ENCODE data around the gene EDN1. TPM values are rescaled to one million over a fixed set of nuclear protein-coding genes. Genes with fewer than 3 reads are reported as not detected.
A peak's percentile ranks its signal among the peaks of the same experiment; 100 is the strongest.

The EDN1 gene
- total and polyA plus RNA-seq, 2 donors (not counting 1 experiment from before 2014, with no cell fraction given): 0.17 to 10.1 TPM

GRCh38 chr6:12288914-12289313 is 1.2 kb upstream of the EDN1 start:
- Histone ChIP-seq H3K4me1 (ENCODE audit: control insufficient read depth, extremely low read depth, insufficient read depth, low read length) (peaks cover 3% of the 10 kb centered on the region), H3K4me2 (ENCODE audit: extremely low read depth, insufficient read depth, low read length) (no peak overlapping the region), H2AFZ (ENCODE audit: low read length) (no peak overlapping the region), H3K36me3 (ENCODE audit: control insufficient read depth, insufficient read depth, low read length) (no peaks in the 10 kb centered on the region), H3K27me3 (ENCODE audit: control insufficient read depth, insufficient read depth, low read length) (no peaks in the 10 kb centered on the region), H3K9me3 (ENCODE audit: control insufficient read depth, insufficient read depth, low read depth, low read length) (no peaks in the 10 kb centered on the region), H3K79me2 (ENCODE audit: control insufficient read depth, insufficient read depth, low read length) (no peaks in the 10 kb centered on the region), H3K4me3 (replicated peaks in 1 of 4; ENCODE audit: control extremely low read depth in 1 of 4, insufficient read depth in 1 of 4, low read depth in 3 of 4, low read length in 4 of 4) (no peak overlapping the region), H4K20me1 (ENCODE audit: control insufficient read depth, extremely low read depth, insufficient read depth, low read length) (no peaks in the 10 kb centered on the region), H3K27ac (ENCODE audit: insufficient read depth, low read length) (no peak overlapping the region), H3K9ac (ENCODE audit: insufficient read depth, low read length) (no peak overlapping the region)
- no peak for DNase-seq (ENCODE audit: low read depth in 2 of 2)
- TF ChIP-seq CTCF (conservative IDR thresholded peaks at IDR 0.05 in 1 of 2, IDR thresholded peaks at IDR 0.05 in 1 of 2; ENCODE audit: low read depth in 1 of 2, low read length in 2 of 2) (no peak), EZH2 (IDR thresholded peaks at IDR 0.05; ENCODE audit: low read length, missing control alignments) (no peak)

DNA sequence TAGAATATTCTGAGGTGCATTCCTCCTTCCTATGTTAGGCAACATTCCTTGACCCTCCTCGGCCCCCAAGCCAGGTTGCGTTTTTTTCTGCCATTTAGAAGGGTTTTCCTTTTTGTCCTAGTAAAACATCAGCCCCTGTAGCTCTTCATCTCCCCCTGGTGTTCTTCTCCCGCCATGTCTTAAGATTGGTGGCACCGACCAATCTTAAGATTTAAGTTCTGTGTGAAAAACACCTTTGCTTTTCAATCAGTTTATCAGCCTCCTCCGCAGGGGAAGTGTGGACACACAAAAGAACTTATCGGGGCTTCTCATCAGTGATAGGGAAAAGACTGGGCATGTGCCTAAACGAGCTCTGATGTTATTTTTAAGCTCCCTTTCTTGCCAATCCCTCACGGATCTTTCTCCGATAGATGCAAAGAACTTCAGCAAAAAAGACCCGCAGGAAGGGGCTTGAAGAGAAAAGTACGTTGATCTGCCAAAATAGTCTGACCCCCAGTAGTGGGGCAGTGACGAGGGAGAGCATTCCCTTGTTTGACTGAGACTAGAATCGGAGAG is 719 bp upstream of the EDN1 start:
- H2AFZ ChIP-seq (ENCODE audit: low read length): peak overlapping the region; percentile 57
- H3K4me2 ChIP-seq (ENCODE audit: extremely low read depth, insufficient read depth, low read length): peak overlapping the region; percentile 86
- no peaks in the 10 kb centered on the region for H3K9me3 ChIP-seq (ENCODE audit: control insufficient read depth, insufficient read depth, low read depth, low read length)
- peak overlapping the region; percentile 35 for H3K9ac ChIP-seq (ENCODE audit: insufficient read depth, low read length)
- H3K27me3 ChIP-seq (ENCODE audit: control insufficient read depth, insufficient read depth, low read length): no peaks in the 10 kb centered on the region
- peak; percentile 48 to 61 for DNase-seq (ENCODE audit: low read depth in 2 of 2)
- H3K27ac ChIP-seq (ENCODE audit: insufficient read depth, low read length): peak overlapping the region; percentile 52
- no peaks in the 10 kb centered on the region for H3K36me3 ChIP-seq (ENCODE audit: control insufficient read depth, insufficient read depth, low read length)
- H4K20me1 ChIP-seq (ENCODE audit: control insufficient read depth, extremely low read depth, insufficient read depth, low read length): no peaks in the 10 kb centered on the region
- TF ChIP-seq EZH2 (IDR thresholded peaks at IDR 0.05; ENCODE audit: low read length, missing control alignments) (no peak), CTCF (conservative IDR thresholded peaks at IDR 0.05 in 1 of 2, IDR thresholded peaks at IDR 0.05 in 1 of 2; ENCODE audit: low read depth in 1 of 2, low read length in 2 of 2) (peak; percentile 92 to 96)
- peaks cover 3% of the 10 kb centered on the region for H3K4me1 ChIP-seq (ENCODE audit: control insufficient read depth, extremely low read depth, insufficient read depth, low read length)
- H3K79me2 ChIP-seq (ENCODE audit: control insufficient read depth, insufficient read depth, low read length): no peaks in the 10 kb centered on the region
- peak overlapping the region; percentile 59 to 90 (median 68) for H3K4me3 ChIP-seq (replicated peaks in 1 of 4; ENCODE audit: control extremely low read depth in 1 of 4, insufficient read depth in 1 of 4, low read depth in 3 of 4, low read length in 4 of 4)

DNA sequence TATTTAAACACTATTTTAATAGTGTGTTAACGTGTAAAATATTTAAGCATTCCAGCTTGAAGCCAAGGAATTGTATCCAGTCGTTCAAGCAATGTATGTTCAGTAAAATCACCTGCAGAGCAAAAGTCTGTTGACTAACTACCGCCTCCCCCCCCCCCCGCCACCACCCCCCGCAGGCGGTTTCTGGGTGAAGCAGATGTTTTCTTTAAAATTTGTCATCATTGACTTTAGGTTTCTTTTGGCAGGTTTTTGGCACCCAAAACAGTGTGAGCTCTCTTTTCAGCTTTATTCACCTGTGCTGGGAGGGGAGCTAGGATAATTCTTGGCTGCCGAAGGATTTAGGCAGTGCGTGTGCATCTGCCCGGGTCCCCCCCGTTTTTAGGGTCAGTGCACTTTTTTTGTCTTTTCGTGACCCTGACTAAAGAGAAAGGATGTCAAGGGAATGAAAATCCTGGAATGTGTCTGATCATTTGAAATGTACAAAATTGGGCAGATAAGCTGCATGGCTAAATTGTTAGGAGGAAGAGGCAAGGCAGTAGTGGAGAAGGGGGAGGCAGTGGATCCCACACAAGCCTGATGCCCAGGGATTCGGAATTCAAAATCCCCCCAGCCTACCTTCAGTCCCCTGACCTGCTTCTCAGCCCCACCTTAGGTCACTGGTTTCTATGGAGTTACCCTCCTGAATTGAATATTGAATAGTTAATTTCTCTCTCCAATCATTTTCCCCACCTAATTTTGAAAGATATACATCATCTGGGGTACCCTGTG is 1.1 kb downstream of the EDN1 start:
- no peaks in the 10 kb centered on the region for H3K27me3 ChIP-seq (ENCODE audit: control insufficient read depth, insufficient read depth, low read length)
- H3K36me3 ChIP-seq (ENCODE audit: control insufficient read depth, insufficient read depth, low read length): no peaks in the 10 kb centered on the region
- H3K9ac ChIP-seq (ENCODE audit: insufficient read depth, low read length): no peak overlapping the region
- DNase-seq (ENCODE audit: low read depth in 2 of 2): no peak
- no peak overlapping the region for H2AFZ ChIP-seq (ENCODE audit: low read length)
- no peaks in the 10 kb centered on the region for H4K20me1 ChIP-seq (ENCODE audit: control insufficient read depth, extremely low read depth, insufficient read depth, low read length)
- H3K4me1 ChIP-seq (ENCODE audit: control insufficient read depth, extremely low read depth, insufficient read depth, low read length): peaks cover 5% of the 10 kb centered on the region
- no peak for TF ChIP-seq EZH2 (IDR thresholded peaks at IDR 0.05; ENCODE audit: low read length, missing control alignments)
- no peak for TF ChIP-seq CTCF (conservative IDR thresholded peaks at IDR 0.05 in 1 of 2, IDR thresholded peaks at IDR 0.05 in 1 of 2; ENCODE audit: low read depth in 1 of 2, low read length in 2 of 2)
- no peaks in the 10 kb centered on the region for H3K79me2 ChIP-seq (ENCODE audit: control insufficient read depth, insufficient read depth, low read length)
- H3K9me3 ChIP-seq (ENCODE audit: control insufficient read depth, insufficient read depth, low read depth, low read length): no peaks in the 10 kb centered on the region
- peak overlapping the region in 3 of 4 experiments; percentile 59 to 71 (median 64) for H3K4me3 ChIP-seq (replicated peaks in 1 of 4; ENCODE audit: control extremely low read depth in 1 of 4, insufficient read depth in 1 of 4, low read depth in 3 of 4, low read length in 4 of 4)
- H3K27ac ChIP-seq (ENCODE audit: insufficient read depth, low read length): no peak overlapping the region
- peak overlapping the region; percentile 93 for H3K4me2 ChIP-seq (ENCODE audit: extremely low read depth, insufficient read depth, low read length)

All from fibroblast of lung (primary cell).